Measurements from ENCODE around the gene POR. TPM values are rescaled to one million over a fixed set of nuclear protein-coding genes. Genes with fewer than 3 reads are reported as not detected.

Gene POR
- total RNA-seq, 2 donors from 2014 or later: 88.0 to 136 TPM

- H3K9me3 ChIP-seq: no peaks in the 10 kb centered on the region
- peaks cover 0 to 14% of the 10 kb centered on the region in 2 donors for H3K36me3 ChIP-seq
- TF ChIP-seq CTCF (IDR thresholded peaks at IDR 0.05): no peak
- no peak for TF ChIP-seq POLR2A (IDR thresholded peaks at IDR 0.05)
- TF ChIP-seq POLR2AphosphoS5 (IDR thresholded peaks at IDR 0.05): no peak
- intact Hi-C loops (cut with DNase I): no loop called here
- H3K4me1 ChIP-seq (replicated peaks): peaks cover 2% of the 10 kb centered on the region
- H3K27me3 ChIP-seq (replicated peaks; ENCODE audit: insufficient read depth): no peaks in the 10 kb centered on the region
- no peak overlapping the region for H3K4me3 ChIP-seq
- no peak overlapping the region for H3K27ac ChIP-seq
- DNase-seq (ENCODE audit: low spot score): no peak
- 86% methylated on average over 44 of the region's 44 CpGs for WGBS
These were observed 69.4 kb downstream of the POR start for GRCh38 chr7:75984130-75985008.

- Histone ChIP-seq H3K4me3 (no peak overlapping the region), H3K27me3 (replicated peaks; ENCODE audit: insufficient read depth) (no peaks in the 10 kb centered on the region), H3K36me3 (peaks cover 0 to 12% of the 10 kb centered on the region in 2 donors), H3K9me3 (no peaks in the 10 kb centered on the region), H3K27ac (no peak overlapping the region), H3K4me1 (replicated peaks) (peaks cover 4% of the 10 kb centered on the region)
- intact Hi-C loops (cut with DNase I): no loop called here
- TF ChIP-seq POLR2AphosphoS5 (IDR thresholded peaks at IDR 0.05) (no peak), POLR2A (IDR thresholded peaks at IDR 0.05) (no peak), CTCF (IDR thresholded peaks at IDR 0.05) (no peak)
- DNase-seq (ENCODE audit: low spot score): no peak
- WGBS: 92% methylated on average over 13 of the region's 21 CpGs
These were observed 70.1 kb downstream of the POR start for GRCh38 chr7:75985009-75985517.

- 72% methylated on average over 23 of the region's 41 CpGs for WGBS
- TF ChIP-seq POLR2AphosphoS5 (IDR thresholded peaks at IDR 0.05) (no peak), POLR2A (IDR thresholded peaks at IDR 0.05) (no peak), CTCF (IDR thresholded peaks at IDR 0.05) (no peak)
- intact Hi-C loops (cut with DNase I): no loop called here
- Histone ChIP-seq H3K4me3 (no peak overlapping the region), H3K9me3 (no peaks in the 10 kb centered on the region), H3K36me3 (peaks cover 0 to 6% of the 10 kb centered on the region in 2 donors), H3K4me1 (replicated peaks) (peaks cover 4% of the 10 kb centered on the region), H3K27ac (no peak overlapping the region), H3K27me3 (replicated peaks; ENCODE audit: insufficient read depth) (no peaks in the 10 kb centered on the region)
- DNase-seq (ENCODE audit: low spot score): no peak
These were observed 70.7 kb downstream of the POR start for GRCh38 chr7:75985518-75986146.

GRCh38 chr7:75986147-75986781 lies 71.3 kb downstream of the POR start:
- no peak for DNase-seq (ENCODE audit: low spot score)
- no peak overlapping the region for H3K27ac ChIP-seq

More at GRCh38 chr7:75986147-75986781, 71.3 kb downstream of the POR start:
- WGBS: 82% methylated on average over 20 of the region's 20 CpGs
- H3K4me1 ChIP-seq (replicated peaks): peaks cover 4% of the 10 kb centered on the region
- no peak for TF ChIP-seq POLR2A (IDR thresholded peaks at IDR 0.05)
- TF ChIP-seq POLR2AphosphoS5 (IDR thresholded peaks at IDR 0.05): no peak
- no peak for TF ChIP-seq CTCF (IDR thresholded peaks at IDR 0.05)
- intact Hi-C loops (cut with DNase I): no loop called here
- H3K4me3 ChIP-seq: no peak overlapping the region
- H3K27me3 ChIP-seq (replicated peaks; ENCODE audit: insufficient read depth): no peaks in the 10 kb centered on the region
- peaks cover 0 to 6% of the 10 kb centered on the region in 2 donors for H3K36me3 ChIP-seq
- H3K9me3 ChIP-seq: no peaks in the 10 kb centered on the region
